ENCODE data around the gene DCLK2.

- TF ChIP-seq RAD21 (IDR thresholded peaks at IDR 0.05; ENCODE audit: low read depth) = no peak
- no peak for TF ChIP-seq TCF12 (IDR thresholded peaks at IDR 0.05; ENCODE audit: low read depth)
- no peak for TF ChIP-seq CEBPB (IDR thresholded peaks at IDR 0.05)
- no peak for TF ChIP-seq NFIC (IDR thresholded peaks at IDR 0.05)
- no peak for TF ChIP-seq FOXM1 (IDR thresholded peaks at IDR 0.05; ENCODE audit: borderline replicate concordance, low read depth)
- no peak for TF ChIP-seq TAF1 (IDR thresholded peaks at IDR 0.05; ENCODE audit: low read depth)
- TF ChIP-seq, protein P1, sequence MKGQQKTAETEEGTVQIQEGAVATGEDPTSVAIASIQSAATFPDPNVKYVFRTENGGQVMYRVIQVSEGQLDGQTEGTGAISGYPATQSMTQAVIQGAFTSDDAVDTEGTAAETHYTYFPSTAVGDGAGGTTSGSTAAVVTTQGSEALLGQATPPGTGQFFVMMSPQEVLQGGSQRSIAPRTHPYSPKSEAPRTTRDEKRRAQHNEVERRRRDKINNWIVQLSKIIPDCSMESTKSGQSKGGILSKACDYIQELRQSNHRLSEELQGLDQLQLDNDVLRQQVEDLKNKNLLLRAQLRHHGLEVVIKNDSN (IDR thresholded peaks at IDR 0.05) = no peak
- no peak for TF ChIP-seq EP300 (IDR thresholded peaks at IDR 0.05; ENCODE audit: borderline replicate concordance)
- no peak for TF ChIP-seq ZBTB7A (IDR thresholded peaks at IDR 0.05; ENCODE audit: low read depth)
- no peak for TF ChIP-seq TEAD4 (IDR thresholded peaks at IDR 0.05)
Observed at GRCh38 chr4:150082241-150082640, 4.0 kb downstream of the DCLK2 start.
